Esophagus squamous epithelium (tissue), 4 donors: ENCODE data around the gene SMIM12.

ENCODE experiments used
- POLR2A ChIP-seq, 4 donors: fragments of 450-650 bp; IDR thresholded peaks; one replicate each; pipeline ENCODE4 v1.6.1; 2017; ENCODE audit warnings: antibody characterized with exemption in 4 of 4, mild to moderate bottlenecking in 4 of 4, moderate library complexity in 3 of 4
- TF ChIP-seq, protein P1 (sequence below), 6 experiments: fragments of 450-650 bp in 4 of 6; fragments of 200-600 bp in 2 of 6; sonication (generic) in 2 of 6; IDR thresholded peaks; one replicate each; pipeline ENCODE4 v1.5.1; 2016 to 2019; ENCODE audit warnings: antibody characterized with exemption in 6 of 6, mild to moderate bottlenecking in 4 of 6, moderate library complexity in 4 of 6

DNA sequence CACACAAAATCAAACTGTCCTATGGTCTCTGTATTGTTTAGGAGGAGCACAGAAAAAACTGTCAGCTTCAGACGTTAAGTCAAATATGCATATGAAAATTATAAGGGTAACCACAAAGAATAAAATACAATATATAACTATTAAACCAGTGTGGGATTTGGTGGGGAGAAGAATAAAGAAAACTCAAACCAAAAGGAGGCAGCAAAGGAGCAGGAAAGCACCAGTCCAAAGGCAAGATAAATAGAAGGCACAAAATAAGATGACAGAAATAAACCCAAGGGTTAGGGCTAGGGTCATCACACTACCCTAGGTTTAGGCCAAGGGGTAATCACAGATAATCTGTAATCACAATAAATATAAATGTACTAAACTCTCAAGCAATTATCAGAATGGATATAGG, 37.1 kb upstream of the SMIM12 start:
- TF ChIP-seq, protein P1, sequence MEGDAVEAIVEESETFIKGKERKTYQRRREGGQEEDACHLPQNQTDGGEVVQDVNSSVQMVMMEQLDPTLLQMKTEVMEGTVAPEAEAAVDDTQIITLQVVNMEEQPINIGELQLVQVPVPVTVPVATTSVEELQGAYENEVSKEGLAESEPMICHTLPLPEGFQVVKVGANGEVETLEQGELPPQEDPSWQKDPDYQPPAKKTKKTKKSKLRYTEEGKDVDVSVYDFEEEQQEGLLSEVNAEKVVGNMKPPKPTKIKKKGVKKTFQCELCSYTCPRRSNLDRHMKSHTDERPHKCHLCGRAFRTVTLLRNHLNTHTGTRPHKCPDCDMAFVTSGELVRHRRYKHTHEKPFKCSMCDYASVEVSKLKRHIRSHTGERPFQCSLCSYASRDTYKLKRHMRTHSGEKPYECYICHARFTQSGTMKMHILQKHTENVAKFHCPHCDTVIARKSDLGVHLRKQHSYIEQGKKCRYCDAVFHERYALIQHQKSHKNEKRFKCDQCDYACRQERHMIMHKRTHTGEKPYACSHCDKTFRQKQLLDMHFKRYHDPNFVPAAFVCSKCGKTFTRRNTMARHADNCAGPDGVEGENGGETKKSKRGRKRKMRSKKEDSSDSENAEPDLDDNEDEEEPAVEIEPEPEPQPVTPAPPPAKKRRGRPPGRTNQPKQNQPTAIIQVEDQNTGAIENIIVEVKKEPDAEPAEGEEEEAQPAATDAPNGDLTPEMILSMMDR (IDR thresholded peaks at IDR 0.05), result no peak
- TF ChIP-seq POLR2A (IDR thresholded peaks at IDR 0.05), result no peak
